Measurements from ENCODE around the gene LDAH. TPM values are rescaled to one million over a fixed set of nuclear protein-coding genes. Genes with fewer than 3 reads are reported as not detected.

LDAH gene
- total RNA-seq, 1 donor: 17.4 TPM

DNA sequence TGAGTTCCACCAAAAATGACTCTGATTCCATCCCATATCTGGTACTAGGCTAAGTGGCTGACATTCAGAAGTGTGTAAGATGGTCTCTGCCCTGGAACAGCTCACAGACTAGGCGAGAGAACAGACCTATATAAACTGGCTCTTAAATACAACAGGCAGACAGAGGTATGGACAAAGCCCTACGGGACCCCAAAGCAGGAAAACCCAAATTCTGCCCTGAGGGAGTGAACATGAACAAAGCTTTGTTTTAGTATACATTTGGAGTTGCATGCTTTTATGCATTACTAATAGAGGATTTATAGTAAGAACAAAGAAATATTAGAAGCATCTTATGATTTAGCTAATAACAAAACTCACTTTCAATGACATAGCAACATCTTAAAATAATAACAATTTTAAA is 130.8 kb downstream of the LDAH start:
- H3K9me3 ChIP-seq (ENCODE audit: low read depth, low read length): no peaks in the 10 kb centered on the region
- H3K27ac ChIP-seq (ENCODE audit: low read depth, low read length): no peak overlapping the region
- H3K4me2 ChIP-seq (ENCODE audit: insufficient read depth, low read length): no peak overlapping the region
- no peaks in the 10 kb centered on the region for H3K36me3 ChIP-seq (ENCODE audit: insufficient read depth, low read length)
- no peaks in the 10 kb centered on the region for H3K79me2 ChIP-seq (ENCODE audit: insufficient read depth, low read length)
- H2AFZ ChIP-seq (ENCODE audit: low read length): no peak overlapping the region
- DNase-seq (ENCODE audit: insufficient read length, low spot score, missing footprints): no peak
- H4K20me1 ChIP-seq (ENCODE audit: insufficient read depth, low read length): no peaks in the 10 kb centered on the region
- no peaks in the 10 kb centered on the region for H3K4me1 ChIP-seq (ENCODE audit: insufficient read depth, low read length)
- H3K4me3 ChIP-seq (ENCODE audit: insufficient read depth, low read length): no peak overlapping the region
- H3K27me3 ChIP-seq (ENCODE audit: insufficient read depth, low read length): no peaks in the 10 kb centered on the region
- TF ChIP-seq CTCF (IDR thresholded peaks at IDR 0.05; ENCODE audit: extremely low read depth, low read depth, low read length): no peak

- no peaks in the 10 kb centered on the region for H3K79me2 ChIP-seq (ENCODE audit: insufficient read depth, low read length)
- H3K9me3 ChIP-seq (ENCODE audit: low read depth, low read length): no peaks in the 10 kb centered on the region
- H2AFZ ChIP-seq (ENCODE audit: low read length): no peak overlapping the region
- no peaks in the 10 kb centered on the region for H3K4me1 ChIP-seq (ENCODE audit: insufficient read depth, low read length)
- no peaks in the 10 kb centered on the region for H3K27me3 ChIP-seq (ENCODE audit: insufficient read depth, low read length)
- no peak overlapping the region for H3K4me3 ChIP-seq (ENCODE audit: insufficient read depth, low read length)
- DNase-seq (ENCODE audit: insufficient read length, low spot score, missing footprints): no peak
- no peak for TF ChIP-seq CTCF (IDR thresholded peaks at IDR 0.05; ENCODE audit: extremely low read depth, low read depth, low read length)
- no peak overlapping the region for H3K27ac ChIP-seq (ENCODE audit: low read depth, low read length)
- H4K20me1 ChIP-seq (ENCODE audit: insufficient read depth, low read length): no peaks in the 10 kb centered on the region
- H3K36me3 ChIP-seq (ENCODE audit: insufficient read depth, low read length): no peaks in the 10 kb centered on the region
- no peak overlapping the region for H3K4me2 ChIP-seq (ENCODE audit: insufficient read depth, low read length)
Measured at GRCh38 chr2:20691076-20691734, 131.7 kb downstream of the LDAH start.

DNA sequence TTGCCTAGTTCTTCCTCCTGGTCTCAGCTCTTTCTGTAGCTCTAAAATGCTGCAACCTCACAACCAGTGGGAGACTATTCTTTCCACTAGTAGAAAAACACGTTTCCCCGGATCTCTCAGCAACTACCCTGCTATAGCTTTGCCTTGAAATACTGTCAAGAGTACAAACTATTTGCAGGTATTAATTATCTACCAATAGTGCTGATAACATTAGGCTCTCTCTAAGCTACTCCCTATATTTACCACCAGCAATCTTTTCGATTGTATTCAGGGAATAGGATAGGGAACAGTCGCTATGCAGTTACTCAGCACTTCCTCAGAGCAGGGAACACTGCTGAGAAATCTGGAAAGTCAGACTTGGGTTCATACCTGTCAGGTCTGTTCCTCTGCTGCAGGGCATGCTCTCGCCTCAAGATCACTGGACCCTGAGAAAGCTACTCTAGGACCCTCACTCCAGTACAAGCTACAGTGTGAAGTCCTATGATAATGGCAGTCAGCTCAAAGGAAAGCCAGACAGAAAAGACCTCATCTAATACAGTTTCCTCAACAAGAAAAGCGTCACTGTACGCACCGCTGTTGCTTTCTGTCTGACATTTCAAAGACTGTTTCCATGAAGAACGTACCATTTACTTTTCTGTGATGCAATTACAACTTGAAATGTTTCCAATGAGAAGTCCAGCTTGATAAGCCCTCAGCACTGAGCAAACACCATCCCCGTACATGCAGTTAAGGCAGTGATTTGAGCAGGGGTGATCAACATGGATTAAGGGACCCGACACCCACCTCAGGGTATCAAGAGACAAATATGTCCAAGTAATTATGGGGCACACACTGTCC is 133.3 kb downstream of the LDAH start:
- no peak for DNase-seq (ENCODE audit: insufficient read length, low spot score, missing footprints)
- Histone ChIP-seq H4K20me1 (ENCODE audit: insufficient read depth, low read length) (no peaks in the 10 kb centered on the region), H3K27ac (ENCODE audit: low read depth, low read length) (no peak overlapping the region), H3K4me2 (ENCODE audit: insufficient read depth, low read length) (no peak overlapping the region), H3K36me3 (ENCODE audit: insufficient read depth, low read length) (no peaks in the 10 kb centered on the region), H3K9me3 (ENCODE audit: low read depth, low read length) (no peaks in the 10 kb centered on the region), H3K4me1 (ENCODE audit: insufficient read depth, low read length) (no peaks in the 10 kb centered on the region), H3K79me2 (ENCODE audit: insufficient read depth, low read length) (no peaks in the 10 kb centered on the region), H3K4me3 (ENCODE audit: insufficient read depth, low read length) (no peak overlapping the region), H3K27me3 (ENCODE audit: insufficient read depth, low read length) (no peaks in the 10 kb centered on the region), H2AFZ (ENCODE audit: low read length) (no peak overlapping the region)
- TF ChIP-seq CTCF (IDR thresholded peaks at IDR 0.05; ENCODE audit: extremely low read depth, low read depth, low read length): no peak

GRCh38 chr2:20687260-20687832 is 135.6 kb downstream of the LDAH start:
- Histone ChIP-seq H3K27me3 (ENCODE audit: insufficient read depth, low read length) (no peaks in the 10 kb centered on the region), H3K79me2 (ENCODE audit: insufficient read depth, low read length) (no peaks in the 10 kb centered on the region), H3K9me3 (ENCODE audit: low read depth, low read length) (no peaks in the 10 kb centered on the region), H3K4me3 (ENCODE audit: insufficient read depth, low read length) (no peak overlapping the region), H4K20me1 (ENCODE audit: insufficient read depth, low read length) (no peaks in the 10 kb centered on the region), H3K4me2 (ENCODE audit: insufficient read depth, low read length) (no peak overlapping the region), H3K27ac (ENCODE audit: low read depth, low read length) (no peak overlapping the region), H3K36me3 (ENCODE audit: insufficient read depth, low read length) (peaks cover 3% of the 10 kb centered on the region), H3K4me1 (ENCODE audit: insufficient read depth, low read length) (no peaks in the 10 kb centered on the region), H2AFZ (ENCODE audit: low read length) (no peak overlapping the region)
- no peak for DNase-seq (ENCODE audit: insufficient read length, low spot score, missing footprints)
- no peak for TF ChIP-seq CTCF (IDR thresholded peaks at IDR 0.05; ENCODE audit: extremely low read depth, low read depth, low read length)
